HepG2 (cell line): ENCODE results near the gene EDC3. TPM values are rescaled to one million over a fixed set of nuclear protein-coding genes. Genes with fewer than 3 reads are reported as not detected.

Experiments
- ATAC-seq: fragments of 200-7000 bp; cut with Tn5 transposase; 3 replicates; pipeline ENCODE4 v1.9.1; 2020; ENCODE audit warnings: mild to moderate bottlenecking, moderate library complexity
- BruUV-seq: library from RNA; stranded (reverse); fragments of 400-500 nt; replicated peaks from 2 replicates; lab custom pipeline; 2021; lab: Mats Ljungman, UMichigan
- CTCF ChIA-PET: fragments of 300-600 bp; formaldehyde crosslinking; extraction: SDS; loops from one replicate; lab custom pipeline; 2021; ENCODE audit warnings: low total read pairs, inconsistent platforms, low intra/inter-chr PET ratio; lab: Yijun Ruan, JAX
- POLR2A ChIA-PET: fragments of 350-600 bp; sonication (Branson Sonifier 250); formaldehyde crosslinking; loops from one replicate; lab custom pipeline; 2020; ENCODE audit warnings: antibody characterized with exemption, inconsistent platforms; lab: Yijun Ruan, JAX
- DNase-seq: peaks from one replicate; pipeline ENCODE4 v3.0.0-alpha.2; 2015; ENCODE audit warnings: low spot score
- FAIRE-seq: peaks from 3 replicates; lab custom pipeline; 2011; peaks lifted over from hg19 to GRCh38; lab: Jason Lieb, UNC
- H2AFZ ChIP-seq: one replicate; pipeline ENCODE4 v1.6.1; 2011; ENCODE audit warnings: low read length, inconsistent platforms
- H3K27ac ChIP-seq: fragments of 300-600 bp; 3 replicates; pipeline ENCODE4 v1.8.0; 2011; ENCODE audit warnings: mixed run types, mild to moderate bottlenecking, mixed read lengths, low read length, inconsistent platforms; ENCODE audit not compliant: insufficient read depth; ENCODE audit errors: extremely low read length
- H3K27me3 ChIP-seq, 2 experiments: fragments of 200-600 bp in 1 of 2; 2 replicates in 1 of 2; 3 replicates in 1 of 2; pipeline versions ENCODE4 v1.6.0 to v1.8.0; 2011; ENCODE audit warnings: low read length in 2 of 2, mild to moderate bottlenecking in 2 of 2, moderate library complexity in 2 of 2, inconsistent platforms in 1 of 2; ENCODE audit not compliant: insufficient read depth in 2 of 2, control insufficient read depth in 1 of 2
- H3K36me3 ChIP-seq, 2 experiments: fragments of 200-600 bp in 1 of 2; replicated peaks in 1 of 2; 2 replicates in 1 of 2; 3 replicates in 1 of 2; pipeline versions ENCODE4 v1.5.1 to v1.8.0; 2011; ENCODE audit warnings: low read length in 2 of 2, inconsistent platforms in 1 of 2; ENCODE audit not compliant: insufficient read depth in 2 of 2, control insufficient read depth in 1 of 2
- H3K4me1 ChIP-seq: 2 replicates; pipeline ENCODE4 v1.5.1; 2012; ENCODE audit warnings: low read length, inconsistent platforms; ENCODE audit not compliant: insufficient read depth
- H3K4me2 ChIP-seq: 2 replicates; pipeline ENCODE4 v1.6.0; 2011; ENCODE audit warnings: low read depth, low read length, inconsistent platforms
- H3K4me3 ChIP-seq, 3 experiments: fragments of 200-600 bp in 1 of 3; sonication (generic), shearing (Covaris generic) in 1 of 3; replicated peaks in 1 of 3; 2 replicates each; pipeline ENCODE4 v1.5.1; 2011 to 2016; ENCODE audit warnings: low read length in 3 of 3, inconsistent platforms in 2 of 3, low read depth in 2 of 3, mild to moderate bottlenecking in 2 of 3, control low read depth in 1 of 3, mixed read lengths in 1 of 3; ENCODE audit not compliant: insufficient read depth in 1 of 3
- H3K79me2 ChIP-seq: one replicate; pipeline ENCODE4 v1.6.1; 2011; ENCODE audit warnings: low read length, inconsistent platforms; ENCODE audit not compliant: insufficient read depth
- H3K9ac ChIP-seq: 2 replicates; pipeline ENCODE4 v1.6.0; 2011; ENCODE audit warnings: mild to moderate bottlenecking, low read depth, low read length, inconsistent platforms; ENCODE audit not compliant: insufficient read depth
- H3K9me3 ChIP-seq: 2 replicates; pipeline ENCODE4 v1.5.1; 2012; ENCODE audit warnings: mild to moderate bottlenecking, low read length
- H4K20me1 ChIP-seq: 2 replicates; pipeline ENCODE4 v1.6.0; 2011; ENCODE audit warnings: inconsistent platforms, mild to moderate bottlenecking, low read length, moderate library complexity; ENCODE audit not compliant: insufficient read depth
- ATF3 ChIP-seq: sonication (generic); formaldehyde crosslinking; IDR thresholded peaks from 2 replicates; pipeline ENCODE4 v1.4.0; 2020; ENCODE audit warnings: missing genetic modification reagents
- EP300 ChIP-seq, 3 experiments: sonication (generic) in 1 of 3; formaldehyde crosslinking in 1 of 3; IDR thresholded peaks; 2 replicates each; pipeline versions ENCODE4 v1.5.1 to v1.6.1; 2011 to 2020; ENCODE audit warnings: low read depth in 2 of 3, low read length in 2 of 3, borderline replicate concordance in 1 of 3, improper control_type of control experiment in 1 of 3, mild to moderate bottlenecking in 1 of 3, missing genetic modification reagents in 1 of 3, moderate library complexity in 1 of 3
- EZH2 ChIP-seq: conservative IDR thresholded peaks from 2 replicates; pipeline ENCODE4 v1.6.1; 2012; ENCODE audit warnings: mild to moderate bottlenecking, low read depth, low read length, moderate library complexity
- HDAC2 ChIP-seq: sonication (generic); formaldehyde crosslinking; IDR thresholded peaks from 2 replicates; pipeline ENCODE4 v1.4.0; 2020; ENCODE audit warnings: missing genetic modification reagents
- HMGXB4 ChIP-seq, 2 experiments: sonication (generic) in 1 of 2; formaldehyde crosslinking in 1 of 2; IDR thresholded peaks; 2 replicates each; pipeline versions ENCODE4 v1.4.0 to v1.6.1; 2018 to 2020; ENCODE audit warnings: missing genetic modification reagents in 2 of 2, borderline replicate concordance in 1 of 2, low read depth in 1 of 2, mild to moderate bottlenecking in 1 of 2, missing biosample characterization in 1 of 2
- IRF1 ChIP-seq: sonication (generic); formaldehyde crosslinking; IDR thresholded peaks from 2 replicates; pipeline ENCODE4 v1.4.0; 2020; ENCODE audit warnings: low read depth, mild to moderate bottlenecking, missing genetic modification reagents
- MED13 ChIP-seq: sonication (generic); formaldehyde crosslinking; IDR thresholded peaks from 2 replicates; pipeline ENCODE4 v1.5.0; 2020; ENCODE audit warnings: missing genetic modification reagents
- NR0B2 ChIP-seq: sonication (generic); formaldehyde crosslinking; IDR thresholded peaks from 2 replicates; pipeline ENCODE4 v1.4.0; 2020; ENCODE audit warnings: mild to moderate bottlenecking, missing genetic modification reagents
- PHF20 ChIP-seq: sonication (generic); formaldehyde crosslinking; IDR thresholded peaks from 2 replicates; pipeline ENCODE4 v1.5.0; 2020; ENCODE audit warnings: mild to moderate bottlenecking, missing genetic modification reagents
- RARA ChIP-seq: IDR thresholded peaks from 2 replicates; pipeline ENCODE4 v1.6.1; 2016; ENCODE audit warnings: missing genetic modification reagents, missing compliant biosample characterization
- SYNCRIP ChIP-seq: fragments of 200-400 bp; formaldehyde crosslinking; IDR thresholded peaks from 2 replicates; pipeline ENCODE4 v1.6.1; 2018; ENCODE audit warnings: mild to moderate bottlenecking, low read depth, low read length; ENCODE audit not compliant: insufficient read depth
- TAF15 ChIP-seq: fragments of 200-400 bp; formaldehyde crosslinking; IDR thresholded peaks from one replicate; pipeline ENCODE4 v1.6.1; 2018; ENCODE audit warnings: mild to moderate bottlenecking, low read depth, low read length; ENCODE audit not compliant: poor library complexity, severe bottlenecking
- ZBTB39 ChIP-seq: sonication (generic); formaldehyde crosslinking; IDR thresholded peaks from 2 replicates; pipeline ENCODE4 v1.5.0; 2020; ENCODE audit warnings: missing genetic modification reagents
- ZEB1 ChIP-seq: IDR thresholded peaks from 2 replicates; pipeline ENCODE4 v1.6.1; 2012; ENCODE audit warnings: mild to moderate bottlenecking, low read depth, inconsistent platforms; ENCODE audit not compliant: insufficient replicate concordance
- ZNF343 ChIP-seq: sonication (generic); formaldehyde crosslinking; IDR thresholded peaks from 2 replicates; pipeline ENCODE4 v1.4.0; 2020; ENCODE audit warnings: mild to moderate bottlenecking, missing genetic modification reagents
- ZNF460 ChIP-seq: sonication (generic); formaldehyde crosslinking; IDR thresholded peaks from 2 replicates; pipeline ENCODE4 v1.5.1; 2020; ENCODE audit warnings: missing genetic modification reagents, mild to moderate bottlenecking, borderline replicate concordance
- ZNF547 ChIP-seq: sonication (generic); formaldehyde crosslinking; IDR thresholded peaks from 2 replicates; pipeline ENCODE4 v1.5.1; 2020; ENCODE audit warnings: mild to moderate bottlenecking, missing genetic modification reagents
- ZNF576 ChIP-seq: sonication (generic); formaldehyde crosslinking; IDR thresholded peaks from 2 replicates; pipeline ENCODE4 v1.4.0; 2020; ENCODE audit warnings: mild to moderate bottlenecking, missing genetic modification reagents
- WGBS: methylation state at CpG from one replicate; pipeline ENCODE4 v1.1.6; 2017; ENCODE audit warnings: low lambda C conversion rate; 5-methylcytosine and 5-hydroxymethylcytosine counted together
- in situ Hi-C: cut with HindIII; loops from 2 replicates; pipeline ENCODE4 v1.10.0; 2017; ENCODE audit warnings: low pct_unique_long_range_greater_than_20kb; ENCODE audit not compliant: extremely low pct_ligation_motif_present
- intact Hi-C: fragments of 100-400 bp; cut with micrococcal nuclease; formaldehyde crosslinking; loops from one replicate; pipeline ENCODE4 v1.10.0; 2022; ENCODE audit not compliant: unreplicated experiment
- polyA plus RNA-seq, 8 experiments: library from polyadenylated mRNA; depleted of rRNA in 3 of 8; stranded (reverse) in 7 of 8; unstranded in 1 of 8; fragments of >200 nt; fragmentation: Illumina TruSeq in 4 of 8; extraction: Trizol in 4 of 8; gene quantifications; 2 replicates each; pipeline versions ENCODE4 v1.2.1 to v1.2.3, GENCODE V29; 2011 to 2016; ENCODE audit warnings: low read depth in 4 of 8, missing spikeins in 1 of 8, mixed read lengths in 1 of 8; ENCODE audit not compliant: insufficient read depth in 1 of 8
- total RNA-seq, 5 experiments: library from RNA; depleted of rRNA; stranded (reverse); fragments of >200 nt; fragmentation: Illumina TruSeq; extraction: Trizol; gene quantifications; 2 replicates each; pipeline ENCODE4 v1.2.3, GENCODE V29; 2016; ENCODE audit warnings: low read depth in 1 of 5

The EDC3 gene
- total and polyA plus RNA-seq, 2 of the 13 experiments (the other 11 are each of a cell fraction or from before 2014, with no cell fraction given): 17.4 to 32.0 TPM

- Histone ChIP-seq H3K4me3 (no peak overlapping the region), H3K36me3 (peaks cover 45 to 94% of the 10 kb centered on the region in 2 experiments), H2AFZ (no peak overlapping the region), H3K79me2 (no peaks in the 10 kb centered on the region), H3K9ac (no peak overlapping the region), H3K27me3 (no peaks in the 10 kb centered on the region), H3K9me3 (no peaks in the 10 kb centered on the region), H3K4me1 (peaks cover 3% of the 10 kb centered on the region), H4K20me1 (peaks cover 8% of the 10 kb centered on the region), H3K4me2 (no peak overlapping the region), H3K27ac (no peak overlapping the region)
- POLR2A ChIA-PET: interaction anchor here (1.2 to 1.5 kb wide), 2 partner anchors 131 to 134 kb away, joined by 3 to 4 read pairs; no protein-coding TSS in a partner anchor
- WGBS: 50% methylated on average over 1 of the region's 1 CpG
- BruUV-seq: no TSS peak
- no peak for DNase-seq
- intact Hi-C loops: no loop called here
- in situ Hi-C loops: loop anchor here (5.0 to 10.0 kb wide), 2 partner anchors 130 to 318 kb away; partner anchors contain the start of gene RPP25
- no peak for ATAC-seq
- CTCF ChIA-PET: no interaction called here
- no peak for FAIRE-seq
- no peak for TF ChIP-seq ATF3 (CRISPR knock-in tag)
- no peak for TF ChIP-seq EP300 (IDR thresholded peaks at IDR 0.05; ENCODE audit: low read depth in 2 of 2, low read length in 2 of 2)
- TF ChIP-seq EP300 (CRISPR knock-in tag; IDR thresholded peaks at IDR 0.05; ENCODE audit: borderline replicate concordance): no peak
- no peak for TF ChIP-seq EZH2
- TF ChIP-seq ZEB1: no peak
- TF ChIP-seq HMGXB4 (CRISPR knock-in tag; IDR thresholded peaks at IDR 0.05; ENCODE audit: borderline replicate concordance in 1 of 2, low read depth in 1 of 2): no peak
- no peak for TF ChIP-seq MED13
- no peak for TF ChIP-seq NR0B2 (CRISPR knock-in tag)
- TF ChIP-seq TAF15: no peak
- no peak for TF ChIP-seq PHF20 (CRISPR knock-in tag)
- no peak for TF ChIP-seq RARA (CRISPR knock-in tag)
- no peak for TF ChIP-seq ZNF576 (CRISPR knock-in tag)
- no peak for TF ChIP-seq ZNF460 (CRISPR knock-in tag)
- no peak for TF ChIP-seq ZNF343 (CRISPR knock-in tag)
- TF ChIP-seq SYNCRIP: no peak
- no peak for TF ChIP-seq ZBTB39
- TF ChIP-seq ZNF547: no peak
- TF ChIP-seq HDAC2 (CRISPR knock-in tag): no peak
- TF ChIP-seq IRF1: no peak
These were observed 58.8 kb downstream of the EDC3 start for GRCh38 chr15:74636984-74637383.
